Naive thymus-derived CD8-positive, alpha-beta T cell (primary cell): Measurements from ENCODE around the gene PRDM1. TPM values are rescaled to one million over a fixed set of nuclear protein-coding genes. Genes with fewer than 3 reads are reported as not detected.

Experiments
- ATAC-seq, 2 donors: fragments of 150-1000 bp; cut with Tn5 transposase in 1 of 2; sonication (Bioruptor Pico), chemical (Tn5 transposase) in 1 of 2; 1 replicate in 1 of 2; 2 replicates in 1 of 2; pipeline ENCODE4 v1.10.0; 2021; ENCODE audit warnings: mild to moderate bottlenecking in 2 of 2, moderate library complexity in 2 of 2
- POLR2A ChIA-PET: fragments of 350-600 bp; sonication (Branson Sonifier 250); formaldehyde crosslinking; loops from one replicate; lab custom pipeline; 2021; ENCODE audit warnings: antibody characterized with exemption; lab: Charles Lee
- DNase-seq, 10 donors: peaks; one replicate each; pipeline versions ENCODE4 v3.0.0 to v3.0.0-alpha.2; 2020 to 2022
- H3K27ac Mint-ChIP-seq, 10 donors: one replicate each; pipeline ENCODE4 v1.8.0; 2020 to 2022; ENCODE audit warnings: mild to moderate bottlenecking in 10 of 10, mixed read lengths in 10 of 10, moderate library complexity in 4 of 10, inconsistent platforms in 1 of 10
- H3K27me3 Mint-ChIP-seq, 5 donors: one replicate each; pipeline ENCODE4 v1.8.0; 2021 to 2022; ENCODE audit warnings: mixed read lengths in 5 of 5
- H3K36me3 Mint-ChIP-seq, 3 donors: one replicate each; pipeline ENCODE4 v1.8.0; 2020 to 2022; ENCODE audit warnings: mixed read lengths in 3 of 3, mild to moderate bottlenecking in 2 of 3, inconsistent platforms in 1 of 3
- H3K4me1 Mint-ChIP-seq, 4 donors: one replicate each; pipeline ENCODE4 v1.8.0; 2021 to 2022; ENCODE audit warnings: mixed read lengths in 4 of 4
- H3K4me3 Mint-ChIP-seq, 10 donors: one replicate each; pipeline ENCODE4 v1.8.0; 2020 to 2022; ENCODE audit warnings: mild to moderate bottlenecking in 10 of 10, mixed read lengths in 10 of 10, moderate library complexity in 6 of 10, inconsistent platforms in 1 of 10
- H3K9me3 Mint-ChIP-seq, 9 donors: one replicate each; pipeline ENCODE4 v1.8.0; 2020 to 2022; ENCODE audit warnings: mixed read lengths in 9 of 9, mild to moderate bottlenecking in 3 of 9, inconsistent platforms in 1 of 9, moderate library complexity in 1 of 9
- polyA plus RNA-seq, 3 donors: library from polyadenylated mRNA; unstranded; fragments of 300-500 nt; fragmentation: Illumina TruSeq; gene quantifications; one replicate each; pipeline ENCODE4 v1.2.3, GENCODE V29; 2021
- total RNA-seq, 8 experiments: library from RNA in 2 of 8; stranded (reverse) in 2 of 8; gene quantifications; one replicate each; pipeline ENCODE4 v1.2.3 and lab custom pipeline; 2021 to 2026

PRDM1 gene
- total and polyA plus RNA-seq, 5 experiments from 2014 or later = 0.35 to 15.6 (median 0.94) TPM

GRCh38 chr6:106109029-106109428, 22.9 kb downstream of the PRDM1 start:
- no peak for DNase-seq
- ATAC-seq = no peak
- H3K4me1 Mint-ChIP-seq = peaks cover 13 to 62% (median 26%) of the 10 kb centered on the region in 4 donors
- H3K4me3 Mint-ChIP-seq = no peak overlapping the region
- POLR2A ChIA-PET = no interaction called here
- H3K9me3 Mint-ChIP-seq = no peaks in the 10 kb centered on the region
- peaks cover 9 to 55% (median 24%) of the 10 kb centered on the region in 5 donors for H3K27me3 Mint-ChIP-seq
- H3K27ac Mint-ChIP-seq = peak overlapping the region in 2 of 10 donors; percentile 44 to 81
- no peaks in the 10 kb centered on the region for H3K36me3 Mint-ChIP-seq

- Mint-ChIP-seq H3K4me1 (peaks cover 13 to 58% (median 29%) of the 10 kb centered on the region in 4 donors), H3K36me3 (no peaks in the 10 kb centered on the region), H3K9me3 (no peaks in the 10 kb centered on the region), H3K27ac (no peak overlapping the region), H3K4me3 (no peak overlapping the region), H3K27me3 (peaks cover 13 to 56% (median 27%) of the 10 kb centered on the region in 5 donors)
- no peak for ATAC-seq
- no peak for DNase-seq
- POLR2A ChIA-PET = no interaction called here
Observed at GRCh38 chr6:106110164-106110826, 24.2 kb downstream of the PRDM1 start.

- peaks cover 13 to 59% (median 39%) of the 10 kb centered on the region in 4 donors for H3K4me1 Mint-ChIP-seq
- H3K36me3 Mint-ChIP-seq = no peaks in the 10 kb centered on the region
- DNase-seq = peak in 1 of 10 donors; percentile 24
- ATAC-seq = peak in 1 of 2 donors; percentile 40
- H3K4me3 Mint-ChIP-seq = peak overlapping the region in 5 of 10 donors; percentile 1 to 55 (median 19)
- H3K27ac Mint-ChIP-seq = peak overlapping the region in 3 of 10 donors; percentile 53 to 69 (median 54)
- POLR2A ChIA-PET = no interaction called here
- H3K27me3 Mint-ChIP-seq = peaks cover 13 to 50% (median 21%) of the 10 kb centered on the region in 5 donors
- no peaks in the 10 kb centered on the region for H3K9me3 Mint-ChIP-seq
Observed at GRCh38 chr6:106112433-106112832, 26.3 kb downstream of the PRDM1 start.

DNA sequence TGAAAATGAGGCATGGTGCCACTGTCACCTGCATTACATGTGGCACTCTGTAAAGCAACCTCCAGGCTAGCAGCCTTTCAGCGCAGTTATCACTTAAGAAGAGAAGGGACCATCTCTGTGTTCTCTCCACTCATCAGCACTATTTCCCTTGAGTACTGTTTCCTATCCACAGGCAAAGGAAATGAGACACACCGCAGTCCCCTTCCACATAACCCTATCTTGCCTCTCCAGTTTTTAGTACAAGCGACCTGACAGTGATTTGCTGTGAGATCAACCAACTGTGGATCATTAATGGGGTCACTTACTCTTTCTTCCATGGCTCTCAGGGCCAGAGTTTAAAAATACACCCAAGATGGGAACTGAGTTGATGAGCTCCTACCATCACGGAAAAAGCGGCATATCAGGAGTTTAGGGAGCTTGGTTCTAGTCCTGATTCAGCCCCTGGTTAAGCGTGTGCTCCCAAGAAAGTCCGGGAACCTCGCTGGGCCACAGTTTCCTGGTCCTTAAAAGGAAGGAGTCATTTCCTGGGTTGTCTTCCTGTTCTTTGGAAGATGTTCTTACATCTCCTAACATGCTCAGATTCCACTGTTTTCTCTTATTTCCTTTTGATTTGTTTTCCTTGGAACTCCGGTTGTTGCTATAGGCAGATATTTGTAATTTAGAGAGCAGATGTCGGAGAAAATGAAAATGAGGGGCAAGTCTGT, 27.3 kb downstream of the PRDM1 start:
- DNase-seq (no peak), ATAC-seq (no peak)
- Mint-ChIP-seq H3K27me3 (peaks cover 13 to 51% (median 21%) of the 10 kb centered on the region in 5 donors), H3K9me3 (no peaks in the 10 kb centered on the region), H3K27ac (peak overlapping the region in 4 of 10 donors; percentile 19 to 69 (median 32)), H3K36me3 (no peaks in the 10 kb centered on the region), H3K4me1 (peaks cover 18 to 63% (median 47%) of the 10 kb centered on the region in 4 donors), H3K4me3 (peak overlapping the region in 3 of 10 donors; percentile 5 to 22 (median 20))
- POLR2A ChIA-PET = no interaction called here

DNA sequence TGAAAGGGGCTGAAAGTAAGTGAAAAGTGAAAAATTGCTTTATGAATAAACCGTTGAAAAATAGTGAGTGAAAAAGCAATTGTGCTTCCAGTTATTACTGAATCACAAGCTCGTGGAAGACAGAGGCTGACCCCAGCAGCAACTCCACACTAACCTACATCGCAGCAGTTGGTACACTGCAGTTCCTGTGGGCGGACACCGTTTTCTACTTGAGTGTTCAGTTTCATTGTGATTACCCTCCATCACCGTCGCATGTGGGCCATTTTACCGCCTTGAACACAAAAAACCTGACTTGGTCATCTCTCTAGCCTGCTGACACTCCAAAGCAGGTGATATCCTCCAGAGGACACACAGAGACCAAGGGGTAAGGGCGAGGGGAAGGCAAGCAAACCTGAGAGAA, 28.4 kb downstream of the PRDM1 start:
- H3K4me1 Mint-ChIP-seq = peaks cover 18 to 67% (median 54%) of the 10 kb centered on the region in 4 donors
- POLR2A ChIA-PET = interaction anchor here (0.8 kb wide), 1 partner anchor 9 kb away, joined by 3 read pairs; no protein-coding TSS in a partner anchor
- ATAC-seq (no peak), DNase-seq (no peak)
- H3K4me3 Mint-ChIP-seq = peak overlapping the region in 1 of 10 donors; percentile 79
- peaks cover 13 to 59% (median 27%) of the 10 kb centered on the region in 5 donors for H3K27me3 Mint-ChIP-seq
- H3K36me3 Mint-ChIP-seq = no peaks in the 10 kb centered on the region
- no peaks in the 10 kb centered on the region for H3K9me3 Mint-ChIP-seq
- H3K27ac Mint-ChIP-seq = peak overlapping the region in 5 of 10 donors; percentile 6 to 83 (median 62)

GRCh38 chr6:106115286-106115685, 29.1 kb downstream of the PRDM1 start:
- Mint-ChIP-seq H3K27me3 (peaks cover 15 to 66% (median 28%) of the 10 kb centered on the region in 5 donors), H3K27ac (peak overlapping the region in 3 of 10 donors; percentile 8 to 82 (median 34)), H3K4me1 (peaks cover 18 to 74% (median 55%) of the 10 kb centered on the region in 4 donors), H3K4me3 (peak overlapping the region in 1 of 10 donors; percentile 79), H3K9me3 (no peaks in the 10 kb centered on the region), H3K36me3 (no peaks in the 10 kb centered on the region)
- no peak for DNase-seq
- POLR2A ChIA-PET = interaction anchor here (0.8 kb wide), 1 partner anchor 10 kb away, joined by 3 read pairs; no protein-coding TSS in a partner anchor
- ATAC-seq = no peak

- DNase-seq = no peak
- peaks cover 17 to 69% (median 28%) of the 10 kb centered on the region in 5 donors for H3K27me3 Mint-ChIP-seq
Observed at GRCh38 chr6:106116125-106116832, 30.1 kb downstream of the PRDM1 start.

GRCh38 chr6:106117579-106117978, 31.4 kb downstream of the PRDM1 start:
- Mint-ChIP-seq H3K36me3 (no peaks in the 10 kb centered on the region), H3K27ac (peak overlapping the region; percentile 26 to 95 (median 80)), H3K9me3 (no peaks in the 10 kb centered on the region), H3K27me3 (peaks cover 14 to 68% (median 21%) of the 10 kb centered on the region in 5 donors), H3K4me3 (peak overlapping the region; percentile 17 to 74 (median 48)), H3K4me1 (peaks cover 12 to 58% (median 45%) of the 10 kb centered on the region in 4 donors)
- ATAC-seq (peak; percentile 96 to 97), DNase-seq (peak in 9 of 10 donors; percentile 41 to 88 (median 76))
- POLR2A ChIA-PET = interaction anchor here (0.9 to 2.2 kb wide), 6 partner anchors 14 to 124 kb away, joined by 3 to 10 read pairs (median 4); no protein-coding TSS in a partner anchor

More at GRCh38 chr6:106116125-106116832, 30.1 kb downstream of the PRDM1 start:
- ATAC-seq = no peak
- peaks cover 18 to 69% (median 55%) of the 10 kb centered on the region in 4 donors for H3K4me1 Mint-ChIP-seq
- H3K9me3 Mint-ChIP-seq = no peaks in the 10 kb centered on the region
- peak overlapping the region in 6 of 10 donors; percentile 13 to 88 (median 76) for H3K27ac Mint-ChIP-seq
- POLR2A ChIA-PET = interaction anchor here (1.1 to 2.2 kb wide), 5 partner anchors 16 to 122 kb away, joined by 3 to 10 read pairs (median 4); no protein-coding TSS in a partner anchor
- no peaks in the 10 kb centered on the region for H3K36me3 Mint-ChIP-seq
- peak overlapping the region in 1 of 10 donors; percentile 46 for H3K4me3 Mint-ChIP-seq

- peaks cover 9 to 44% (median 34%) of the 10 kb centered on the region in 4 donors for H3K4me1 Mint-ChIP-seq
- no peak for ATAC-seq
- H3K27me3 Mint-ChIP-seq = peaks cover 8 to 68% (median 16%) of the 10 kb centered on the region in 5 donors
- H3K4me3 Mint-ChIP-seq = no peak overlapping the region
- H3K27ac Mint-ChIP-seq = peak overlapping the region in 6 of 10 donors; percentile 15 to 82 (median 58)
- H3K36me3 Mint-ChIP-seq = no peaks in the 10 kb centered on the region
- H3K9me3 Mint-ChIP-seq = no peaks in the 10 kb centered on the region
- POLR2A ChIA-PET = interaction anchor here (0.6 to 2.2 kb wide), 4 partner anchors 13 to 77 kb away, joined by 3 to 9 read pairs (median 4); no protein-coding TSS in a partner anchor
- no peak for DNase-seq
Observed at GRCh38 chr6:106118835-106119431, 32.8 kb downstream of the PRDM1 start.

DNA sequence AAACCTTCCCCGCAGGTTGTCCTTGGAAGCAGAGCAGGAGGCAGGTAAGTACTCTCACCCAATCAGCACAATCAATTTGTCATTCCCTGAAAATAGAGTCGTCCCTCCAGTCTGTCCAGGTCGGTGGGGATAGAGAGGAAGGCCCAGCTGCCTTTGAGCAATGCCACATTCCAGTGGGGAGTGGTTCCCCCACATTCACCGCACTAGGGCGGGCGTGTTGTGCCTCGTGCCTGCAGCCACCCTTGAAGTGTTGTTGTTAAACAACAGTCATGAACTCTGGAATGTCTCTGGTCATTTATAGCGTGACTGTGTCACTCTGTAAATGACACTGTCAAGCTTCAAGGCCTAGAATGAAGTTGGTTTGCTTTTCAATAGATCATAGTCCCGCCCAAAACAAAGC, 33.4 kb downstream of the PRDM1 start:
- Mint-ChIP-seq H3K4me3 (no peak overlapping the region), H3K27me3 (peaks cover 4 to 68% (median 14%) of the 10 kb centered on the region in 5 donors), H3K9me3 (no peaks in the 10 kb centered on the region), H3K36me3 (no peaks in the 10 kb centered on the region), H3K27ac (peak overlapping the region in 5 of 10 donors; percentile 11 to 63 (median 54)), H3K4me1 (peaks cover 9 to 40% (median 33%) of the 10 kb centered on the region in 4 donors)
- no peak for ATAC-seq
- DNase-seq = no peak
- POLR2A ChIA-PET = interaction anchor here (0.6 to 1.1 kb wide), 3 partner anchors 14 to 76 kb away, joined by 3 to 6 read pairs (median 3); no protein-coding TSS in a partner anchor

- peaks cover 4 to 70% (median 15%) of the 10 kb centered on the region in 5 donors for H3K27me3 Mint-ChIP-seq
- peaks cover 9 to 40% (median 32%) of the 10 kb centered on the region in 4 donors for H3K4me1 Mint-ChIP-seq
- H3K36me3 Mint-ChIP-seq = no peaks in the 10 kb centered on the region
- no peak overlapping the region for H3K4me3 Mint-ChIP-seq
- no peaks in the 10 kb centered on the region for H3K9me3 Mint-ChIP-seq
- DNase-seq (no peak), ATAC-seq (no peak)
- POLR2A ChIA-PET = interaction anchor here (1.1 kb wide), 1 partner anchor 14 kb away, joined by 3 read pairs; no protein-coding TSS in a partner anchor
- H3K27ac Mint-ChIP-seq = no peak overlapping the region
Observed at GRCh38 chr6:106120006-106120405, 33.9 kb downstream of the PRDM1 start.
